Measurements from ENCODE around the gene BAIAP2. TPM values are rescaled to one million over a fixed set of nuclear protein-coding genes. Genes with fewer than 3 reads are reported as not detected.

BAIAP2 gene
- total and polyA plus RNA-seq, 2 donors (not counting 1 experiment from before 2014, with no cell fraction given): 1.3 to 12.0 TPM

- H3K27ac Mint-ChIP-seq: no peak overlapping the region
- H3K4me1 Mint-ChIP-seq: no peaks in the 10 kb centered on the region
These were observed 92.1 kb downstream of the BAIAP2 start for GRCh38 chr17:81127133-81127455.

DNA sequence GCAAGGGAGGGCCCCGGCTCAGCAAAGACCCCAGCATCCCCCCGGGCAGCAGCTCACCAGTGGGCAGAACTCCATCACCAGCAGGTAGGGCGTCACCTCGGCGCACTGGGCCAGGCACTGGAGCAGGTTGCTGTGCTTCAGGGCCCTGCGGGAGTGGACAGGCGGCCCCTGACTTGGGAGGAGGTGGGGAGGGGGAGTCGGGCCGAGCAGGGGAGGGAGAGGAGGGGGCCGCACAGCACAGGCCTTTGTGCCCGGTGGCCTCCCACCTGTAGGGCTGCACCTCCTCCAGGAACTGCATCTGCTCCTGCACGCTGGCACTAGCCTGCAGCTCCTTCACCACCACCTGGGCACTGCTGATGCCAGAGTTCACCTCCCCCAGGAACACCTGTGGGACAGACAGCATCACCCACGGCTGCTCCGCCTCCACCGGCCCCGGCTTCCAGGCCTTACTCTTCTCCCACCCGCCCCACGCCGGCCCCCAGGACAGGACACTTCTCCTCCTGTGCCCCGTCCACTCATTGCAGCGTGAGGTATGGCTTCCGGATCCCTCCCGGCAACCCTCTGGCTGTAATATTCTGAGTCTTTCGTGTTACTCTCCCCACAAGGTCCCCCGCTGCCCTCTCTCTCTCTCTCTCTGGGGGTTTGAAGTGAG lies 92.7 kb downstream of the BAIAP2 start:
- Histone ChIP-seq H3K9me3 (ENCODE audit: control extremely low read depth in 1 of 3, control insufficient read depth in 2 of 3, insufficient read depth in 1 of 3, low read length in 2 of 3) (no peaks in the 10 kb centered on the region), H4K20me1 (ENCODE audit: control insufficient read depth, insufficient read depth, low read length, poor library complexity, severe bottlenecking) (no peaks in the 10 kb centered on the region), H3K79me2 (ENCODE audit: control insufficient read depth, insufficient read depth, low read length) (no peaks in the 10 kb centered on the region), H3K27me3 (replicated peaks in 1 of 4; ENCODE audit: control extremely low read depth in 1 of 4, control insufficient read depth in 3 of 4, insufficient read depth in 4 of 4, low read length in 3 of 4) (no peaks in the 10 kb centered on the region), H2AFZ (ENCODE audit: insufficient read depth, low read depth, low read length, poor library complexity, severe bottlenecking) (no peak overlapping the region), H3K36me3 (replicated peaks in 1 of 2; ENCODE audit: control extremely low read depth in 1 of 2, control insufficient read depth in 1 of 2, extremely low read depth in 1 of 2, insufficient read depth in 2 of 2, low read length in 1 of 2) (no peaks in the 10 kb centered on the region), H3K27ac (ENCODE audit: low read length in 2 of 2) (no peak overlapping the region), H3K9ac (ENCODE audit: low read length) (no peak overlapping the region), H3K4me1 (ENCODE audit: control insufficient read depth in 2 of 2, insufficient read depth in 2 of 2, low read length in 2 of 2) (no peaks in the 10 kb centered on the region), H3K4me2 (replicated peaks; ENCODE audit: low read depth, low read length, poor library complexity, severe bottlenecking) (no peak overlapping the region), H3K4me3 (ENCODE audit: control extremely low read depth in 1 of 5, extremely low read depth in 1 of 5, insufficient read depth in 1 of 5, low read depth in 2 of 5, low read length in 4 of 5) (no peak overlapping the region)
- Mint-ChIP-seq H3K4me3 (no peak overlapping the region), H3K27me3 (no peaks in the 10 kb centered on the region), H3K9me3 (ENCODE audit: insufficient read depth) (no peaks in the 10 kb centered on the region), H3K27ac (no peak overlapping the region), H3K4me1 (no peaks in the 10 kb centered on the region)
- ChIA-PET POLR2A (no interaction called here), CTCF (no interaction called here)
- no peak for DNase-seq
- no peak for ATAC-seq (ENCODE audit: low read depth)
- intact Hi-C loops (cut with micrococcal nuclease): no loop called here
- TF ChIP-seq, protein P1, sequence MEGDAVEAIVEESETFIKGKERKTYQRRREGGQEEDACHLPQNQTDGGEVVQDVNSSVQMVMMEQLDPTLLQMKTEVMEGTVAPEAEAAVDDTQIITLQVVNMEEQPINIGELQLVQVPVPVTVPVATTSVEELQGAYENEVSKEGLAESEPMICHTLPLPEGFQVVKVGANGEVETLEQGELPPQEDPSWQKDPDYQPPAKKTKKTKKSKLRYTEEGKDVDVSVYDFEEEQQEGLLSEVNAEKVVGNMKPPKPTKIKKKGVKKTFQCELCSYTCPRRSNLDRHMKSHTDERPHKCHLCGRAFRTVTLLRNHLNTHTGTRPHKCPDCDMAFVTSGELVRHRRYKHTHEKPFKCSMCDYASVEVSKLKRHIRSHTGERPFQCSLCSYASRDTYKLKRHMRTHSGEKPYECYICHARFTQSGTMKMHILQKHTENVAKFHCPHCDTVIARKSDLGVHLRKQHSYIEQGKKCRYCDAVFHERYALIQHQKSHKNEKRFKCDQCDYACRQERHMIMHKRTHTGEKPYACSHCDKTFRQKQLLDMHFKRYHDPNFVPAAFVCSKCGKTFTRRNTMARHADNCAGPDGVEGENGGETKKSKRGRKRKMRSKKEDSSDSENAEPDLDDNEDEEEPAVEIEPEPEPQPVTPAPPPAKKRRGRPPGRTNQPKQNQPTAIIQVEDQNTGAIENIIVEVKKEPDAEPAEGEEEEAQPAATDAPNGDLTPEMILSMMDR (IDR thresholded peaks at IDR 0.05): no peak
- TF ChIP-seq EZH2 (IDR thresholded peaks at IDR 0.05; ENCODE audit: borderline replicate concordance, insufficient read depth, low read depth, low read length, poor library complexity, severe bottlenecking): no peak
- WGBS (ENCODE audit: insufficient coverage): 87% methylated on average over 19 of the region's 25 CpGs

More at GRCh38 chr17:81127133-81127455, 92.1 kb downstream of the BAIAP2 start:
- Histone ChIP-seq H3K4me2 (replicated peaks; ENCODE audit: low read depth, low read length, poor library complexity, severe bottlenecking) (no peak overlapping the region), H3K4me3 (ENCODE audit: control extremely low read depth in 1 of 5, extremely low read depth in 1 of 5, insufficient read depth in 1 of 5, low read depth in 2 of 5, low read length in 4 of 5) (no peak overlapping the region), H2AFZ (ENCODE audit: insufficient read depth, low read depth, low read length, poor library complexity, severe bottlenecking) (no peak overlapping the region), H3K27ac (ENCODE audit: low read length in 2 of 2) (no peak overlapping the region), H3K9ac (ENCODE audit: low read length) (no peak overlapping the region), H3K36me3 (replicated peaks in 1 of 2; ENCODE audit: control extremely low read depth in 1 of 2, control insufficient read depth in 1 of 2, extremely low read depth in 1 of 2, insufficient read depth in 2 of 2, low read length in 1 of 2) (no peaks in the 10 kb centered on the region), H3K79me2 (ENCODE audit: control insufficient read depth, insufficient read depth, low read length) (no peaks in the 10 kb centered on the region), H4K20me1 (ENCODE audit: control insufficient read depth, insufficient read depth, low read length, poor library complexity, severe bottlenecking) (no peaks in the 10 kb centered on the region), H3K4me1 (ENCODE audit: control insufficient read depth in 2 of 2, insufficient read depth in 2 of 2, low read length in 2 of 2) (no peaks in the 10 kb centered on the region), H3K27me3 (replicated peaks in 1 of 4; ENCODE audit: control extremely low read depth in 1 of 4, control insufficient read depth in 3 of 4, insufficient read depth in 4 of 4, low read length in 3 of 4) (no peaks in the 10 kb centered on the region), H3K9me3 (ENCODE audit: control extremely low read depth in 1 of 3, control insufficient read depth in 2 of 3, insufficient read depth in 1 of 3, low read length in 2 of 3) (no peaks in the 10 kb centered on the region)
- Mint-ChIP-seq H3K4me3 (no peak overlapping the region), H3K9me3 (ENCODE audit: insufficient read depth) (no peaks in the 10 kb centered on the region), H3K27me3 (no peaks in the 10 kb centered on the region)
- POLR2A ChIA-PET: no interaction called here
- DNase-seq (no peak), ATAC-seq (ENCODE audit: low read depth) (no peak)
- TF ChIP-seq, protein P1 (IDR thresholded peaks at IDR 0.05): no peak
- no peak for TF ChIP-seq EZH2 (IDR thresholded peaks at IDR 0.05; ENCODE audit: borderline replicate concordance, insufficient read depth, low read depth, low read length, poor library complexity, severe bottlenecking)
- CTCF ChIA-PET: no interaction called here
- 72% methylated on average over 5 of the region's 5 CpGs for WGBS (ENCODE audit: insufficient coverage)
- intact Hi-C loops (cut with micrococcal nuclease): no loop called here
